IPS-15b (cell line): ENCODE measurements around the gene SLC27A5.
A peak's percentile ranks its signal among the peaks of the same experiment; 100 is the strongest.
"Not testable (repeated sequence)": the region's sequence is repeated elsewhere in the genome, so short reads cannot be mapped to it uniquely, and the experiment has no call there.

Source experiments
- H3K27me3 ChIP-seq: one replicate; pipeline ENCODE4 v1.6.1; 2013; ENCODE audit warnings: low read length; ENCODE audit not compliant: control insufficient read depth, insufficient read depth
- H3K36me3 ChIP-seq: one replicate; pipeline ENCODE4 v1.6.1; 2013; ENCODE audit warnings: low read length; ENCODE audit not compliant: control insufficient read depth, insufficient read depth
- H3K4me1 ChIP-seq: one replicate; pipeline ENCODE4 v1.6.1; 2013; ENCODE audit warnings: mild to moderate bottlenecking, low read length; ENCODE audit not compliant: control insufficient read depth, insufficient read depth
- H3K4me3 ChIP-seq: one replicate; pipeline ENCODE4 v1.5.1; 2013; ENCODE audit warnings: low read depth, low read length
- H3K9ac ChIP-seq: one replicate; pipeline ENCODE4 v1.6.1; 2013; ENCODE audit warnings: low read depth, mild to moderate bottlenecking, low read length
- H3K9me3 ChIP-seq: one replicate; pipeline ENCODE4 v1.6.1; 2013; ENCODE audit warnings: mild to moderate bottlenecking, low read length; ENCODE audit not compliant: control insufficient read depth, insufficient read depth

Gene SLC27A5

GRCh38 chr19:58498316-58499020 is 13.3 kb downstream of the SLC27A5 start:
- Histone ChIP-seq H3K9ac (peak overlapping the region; percentile 56), H3K27me3 (no peaks in the 10 kb centered on the region)

GRCh38 chr19:58497634-58498170 is 14.1 kb downstream of the SLC27A5 start:
- no peaks in the 10 kb centered on the region for H3K27me3 ChIP-seq
- no peaks in the 10 kb centered on the region for H3K4me1 ChIP-seq
- no peak overlapping the region for H3K9ac ChIP-seq
- peak overlapping the region; percentile 85 for H3K4me3 ChIP-seq
- H3K36me3 ChIP-seq = no peaks in the 10 kb centered on the region
- no peaks in the 10 kb centered on the region for H3K9me3 ChIP-seq

More at GRCh38 chr19:58498316-58499020, 13.3 kb downstream of the SLC27A5 start:
- Histone ChIP-seq H3K4me1 (no peaks in the 10 kb centered on the region), H3K4me3 (peak overlapping the region; percentile 85), H3K9me3 (no peaks in the 10 kb centered on the region), H3K36me3 (no peaks in the 10 kb centered on the region)

- Histone ChIP-seq H3K9me3 (no peaks in the 10 kb centered on the region), H3K27me3 (no peaks in the 10 kb centered on the region), H3K4me1 (no peaks in the 10 kb centered on the region), H3K4me3 (no peak overlapping the region), H3K9ac (no peak overlapping the region), H3K36me3 (no peaks in the 10 kb centered on the region)
Observed at GRCh38 chr19:58492265-58492664, 19.5 kb downstream of the SLC27A5 start.

GRCh38 chr19:58491393-58491792 is 20.4 kb downstream of the SLC27A5 start:
- H3K9ac ChIP-seq = no peak overlapping the region
- H3K9me3 ChIP-seq = no peaks in the 10 kb centered on the region
- no peak overlapping the region for H3K4me3 ChIP-seq
- no peaks in the 10 kb centered on the region for H3K27me3 ChIP-seq
- no peaks in the 10 kb centered on the region for H3K36me3 ChIP-seq
- H3K4me1 ChIP-seq = no peaks in the 10 kb centered on the region

- not testable (repeated sequence) for H3K9ac ChIP-seq
Observed at GRCh38 chr19:58484349-58484748, 27.4 kb downstream of the SLC27A5 start.

GRCh38 chr19:58483776-58484175 is 28.0 kb downstream of the SLC27A5 start:
- H3K27me3 ChIP-seq = no peaks in the 10 kb centered on the region
- peaks cover 3% of the 10 kb centered on the region for H3K36me3 ChIP-seq
- no peaks in the 10 kb centered on the region for H3K4me1 ChIP-seq
- H3K4me3 ChIP-seq = no peak overlapping the region
- no peaks in the 10 kb centered on the region for H3K9me3 ChIP-seq
- no peak overlapping the region for H3K9ac ChIP-seq

More at GRCh38 chr19:58484349-58484748, 27.4 kb downstream of the SLC27A5 start:
- H3K9me3 ChIP-seq, H3K4me1 ChIP-seq, H3K27me3 ChIP-seq, H3K4me3 ChIP-seq, H3K36me3 ChIP-seq: not testable (repeated sequence)

- Histone ChIP-seq H3K9me3 (no peaks in the 10 kb centered on the region), H3K36me3 (peaks cover 3% of the 10 kb centered on the region), H3K4me1 (no peaks in the 10 kb centered on the region), H3K27me3 (no peaks in the 10 kb centered on the region), H3K4me3 (no peak overlapping the region), H3K9ac (no peak overlapping the region)
Observed at GRCh38 chr19:58482372-58482771, 29.4 kb downstream of the SLC27A5 start.

GRCh38 chr19:58480831-58481230 is 31.0 kb downstream of the SLC27A5 start:
- Histone ChIP-seq H3K36me3 (peaks cover 3% of the 10 kb centered on the region), H3K27me3 (no peaks in the 10 kb centered on the region), H3K4me1 (peaks cover 2% of the 10 kb centered on the region), H3K9me3 (no peaks in the 10 kb centered on the region), H3K9ac (no peak overlapping the region), H3K4me3 (no peak overlapping the region)

- H3K9me3 ChIP-seq = no peaks in the 10 kb centered on the region
- no peak overlapping the region for H3K4me3 ChIP-seq
- no peak overlapping the region for H3K9ac ChIP-seq
- H3K36me3 ChIP-seq = peaks cover 3% of the 10 kb centered on the region
- H3K27me3 ChIP-seq = no peaks in the 10 kb centered on the region
- H3K4me1 ChIP-seq = peaks cover 2% of the 10 kb centered on the region
Observed at GRCh38 chr19:58480481-58480830, 31.3 kb downstream of the SLC27A5 start.

- H3K4me1 ChIP-seq = peaks cover 2% of the 10 kb centered on the region
- H3K9me3 ChIP-seq = no peaks in the 10 kb centered on the region
- no peak overlapping the region for H3K4me3 ChIP-seq
- peaks cover 3% of the 10 kb centered on the region for H3K36me3 ChIP-seq
- no peak overlapping the region for H3K9ac ChIP-seq
- no peaks in the 10 kb centered on the region for H3K27me3 ChIP-seq
Observed at GRCh38 chr19:58479736-58480480, 31.9 kb downstream of the SLC27A5 start.

GRCh38 chr19:58479303-58479702 is 32.5 kb downstream of the SLC27A5 start:
- H3K4me3 ChIP-seq = no peak overlapping the region
- H3K27me3 ChIP-seq = no peaks in the 10 kb centered on the region
- no peak overlapping the region for H3K9ac ChIP-seq
- H3K9me3 ChIP-seq = no peaks in the 10 kb centered on the region
- H3K36me3 ChIP-seq = peaks cover 3% of the 10 kb centered on the region
- peaks cover 2% of the 10 kb centered on the region for H3K4me1 ChIP-seq

GRCh38 chr19:58477871-58478270 is 33.9 kb downstream of the SLC27A5 start:
- Histone ChIP-seq H3K4me3 (no peak overlapping the region), H3K4me1 (peaks cover 2% of the 10 kb centered on the region), H3K27me3 (no peaks in the 10 kb centered on the region), H3K36me3 (peaks cover 3% of the 10 kb centered on the region), H3K9ac (no peak overlapping the region), H3K9me3 (no peaks in the 10 kb centered on the region)
